Measurements from ENCODE around the gene CARD14.
A peak's percentile ranks its signal among the peaks of the same experiment; 100 is the strongest.
"Not testable (repeated sequence)": the region's sequence is repeated elsewhere in the genome, so short reads cannot be mapped to it uniquely, and the experiment has no call there.

CARD14 gene

DNA sequence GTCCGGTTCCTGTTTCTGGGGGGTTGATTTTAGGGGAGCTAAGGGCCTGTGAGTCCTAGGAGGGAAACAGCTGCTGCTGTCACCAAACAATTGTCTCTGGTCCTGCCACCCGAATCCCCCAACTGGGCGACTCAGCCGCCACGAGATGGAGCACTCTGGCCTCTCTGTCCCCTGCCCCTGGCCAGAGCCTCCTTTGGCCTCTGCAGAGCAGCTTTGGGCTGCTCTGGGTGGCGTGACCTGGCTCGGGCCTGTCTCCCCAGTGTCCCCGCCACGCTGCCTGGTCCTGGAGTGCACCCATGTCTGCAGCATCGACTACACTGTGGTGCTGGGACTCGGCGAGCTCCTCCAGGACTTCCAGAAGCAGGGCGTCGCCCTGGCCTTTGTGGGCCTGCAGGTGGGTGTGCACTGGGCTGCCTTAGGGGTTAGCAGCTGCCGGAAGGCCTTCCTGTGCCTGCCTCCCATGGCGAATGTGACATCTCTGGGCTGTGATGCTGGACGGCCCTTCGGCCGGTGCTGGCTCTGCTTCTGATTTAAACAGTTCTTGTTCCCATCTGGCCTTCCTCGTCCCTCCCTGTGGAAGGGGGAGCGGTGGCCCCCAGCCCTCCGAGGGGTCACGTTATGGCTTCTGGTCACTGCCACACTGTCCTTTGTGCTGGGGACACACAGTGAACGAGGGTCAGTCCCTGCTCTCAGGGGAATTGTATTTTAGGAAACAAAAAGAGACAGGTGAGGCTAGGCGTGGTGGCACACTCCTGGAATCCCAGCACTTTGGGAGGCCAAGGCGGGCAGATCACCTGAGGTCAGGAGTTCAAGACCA is 79.3 kb downstream of the CARD14 start:
- DNase-seq (ENCODE audit: low read depth, low spot score): no peak

DNA sequence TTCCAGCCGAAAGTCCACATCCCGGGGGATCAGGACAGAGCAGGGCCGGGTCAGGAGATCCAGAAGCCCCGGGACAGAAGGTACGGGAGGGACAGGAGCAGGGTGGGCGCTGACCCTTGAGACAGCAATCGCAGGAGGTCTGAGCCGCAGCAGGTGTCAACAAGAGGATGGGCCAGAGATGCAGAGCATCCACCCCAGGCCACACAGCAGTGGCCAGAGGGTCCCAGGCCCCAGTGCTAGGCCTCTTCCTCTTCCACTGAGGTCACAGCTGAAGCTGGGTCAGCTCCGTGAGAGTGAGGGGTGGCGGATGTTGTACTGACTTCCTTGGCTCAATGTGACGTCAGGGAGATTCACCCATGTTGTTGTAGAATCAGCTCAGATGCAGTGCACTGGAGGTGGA is 82.1 kb downstream of the CARD14 start:
- DNase-seq (ENCODE audit: low read depth, low spot score): no peak

DNA sequence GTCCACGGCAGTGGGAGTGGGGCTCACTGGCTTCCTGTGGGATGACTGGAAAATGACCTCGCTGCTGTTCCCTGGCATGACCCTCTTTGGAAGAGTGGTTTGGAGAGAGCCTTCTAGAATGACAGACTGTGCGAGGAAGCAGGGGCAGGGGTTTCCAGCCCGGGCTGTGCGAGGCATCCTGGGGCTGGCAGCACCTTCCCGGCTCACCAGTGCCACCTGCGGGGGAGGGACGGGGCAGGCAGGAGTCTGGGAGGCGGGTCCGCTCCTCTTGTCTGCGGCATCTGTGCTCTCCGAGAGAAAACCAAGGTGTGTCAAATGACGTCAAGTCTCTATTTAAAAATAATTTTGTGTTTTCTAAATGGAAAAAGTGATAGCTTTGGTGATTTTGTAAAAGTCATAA is 83.0 kb downstream of the CARD14 start:
- peak; percentile 74 for DNase-seq (ENCODE audit: low read depth, low spot score)

DNA sequence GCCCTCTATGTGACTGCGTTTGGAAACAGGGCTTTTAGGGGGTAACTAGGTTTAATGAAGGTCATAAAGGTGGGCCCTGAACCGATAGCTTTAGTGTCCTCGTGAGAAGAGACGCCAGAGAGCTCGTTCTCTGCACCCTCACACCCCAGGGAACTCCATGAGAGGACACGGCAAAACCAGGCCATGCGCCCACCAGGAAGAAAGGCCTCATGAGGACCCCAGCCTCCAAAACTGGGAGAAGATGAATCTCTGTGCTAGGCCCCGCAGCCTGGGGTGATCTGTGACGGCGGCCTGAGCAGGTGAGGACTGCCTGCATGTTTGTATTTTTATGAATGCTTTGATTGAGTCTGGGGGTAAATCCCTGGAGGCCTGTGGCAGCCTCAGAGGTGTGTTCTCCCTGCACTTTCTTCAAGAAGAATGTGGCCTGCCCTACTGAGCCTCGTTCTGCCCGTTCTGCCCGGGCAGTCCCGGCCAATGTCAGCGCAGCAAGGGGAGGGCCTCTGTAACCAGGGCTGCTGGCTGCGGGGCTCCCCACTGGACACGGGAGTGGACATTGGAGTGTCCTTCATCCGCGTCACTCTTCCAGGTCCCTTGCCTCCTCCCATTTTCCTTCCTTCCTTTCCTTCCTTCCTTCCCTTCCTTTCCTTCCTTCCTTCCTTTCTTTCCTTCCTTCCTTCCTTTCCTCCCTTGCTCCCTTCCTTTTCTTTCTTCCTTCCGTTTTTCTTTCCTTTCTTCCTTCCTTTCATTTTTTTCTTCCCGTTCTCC is 84.0 kb downstream of the CARD14 start:
- DNase-seq (ENCODE audit: low read depth, low spot score): no peak

DNA sequence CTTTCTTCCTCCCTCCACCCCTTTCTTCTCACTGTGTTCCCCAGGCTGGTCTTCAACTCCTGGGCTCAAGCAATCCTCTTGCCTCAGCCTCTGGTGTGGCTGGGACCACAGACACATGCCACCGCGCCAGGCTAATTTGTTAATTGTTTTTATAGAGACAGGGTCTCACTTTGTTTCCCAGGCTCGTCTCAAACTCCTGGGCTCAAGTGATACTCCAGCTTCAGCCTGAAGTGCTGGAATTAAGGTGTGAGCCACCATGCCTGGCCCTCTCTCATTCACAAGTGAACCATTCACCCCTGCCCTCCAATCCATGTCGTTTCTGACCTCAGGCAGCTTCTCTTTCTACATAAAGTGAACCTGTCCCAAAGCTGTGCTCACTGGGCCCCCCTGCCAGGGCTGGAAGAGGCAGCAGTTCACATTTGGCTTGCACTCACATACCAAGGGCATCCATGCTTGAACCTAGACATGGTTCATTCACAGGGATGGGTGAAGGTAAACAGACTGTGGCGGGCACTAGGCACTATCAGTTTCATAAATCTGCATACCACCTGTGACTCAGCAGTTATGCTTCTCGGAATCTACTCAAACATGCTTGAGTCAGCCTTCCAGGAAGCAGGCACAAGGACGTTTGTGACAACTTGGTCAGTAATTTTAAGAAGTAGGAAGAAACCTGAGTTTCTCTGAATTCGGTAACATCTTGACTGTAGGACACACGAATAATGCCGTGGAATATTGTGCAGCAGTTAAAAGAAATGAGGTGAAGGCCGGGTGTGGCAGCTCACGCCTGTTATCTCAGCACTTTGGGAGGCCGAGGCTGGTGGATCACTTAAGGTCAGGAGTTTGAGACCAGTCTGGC is 84.8 kb downstream of the CARD14 start:
- DNase-seq (ENCODE audit: low read depth, low spot score): no peak

DNA sequence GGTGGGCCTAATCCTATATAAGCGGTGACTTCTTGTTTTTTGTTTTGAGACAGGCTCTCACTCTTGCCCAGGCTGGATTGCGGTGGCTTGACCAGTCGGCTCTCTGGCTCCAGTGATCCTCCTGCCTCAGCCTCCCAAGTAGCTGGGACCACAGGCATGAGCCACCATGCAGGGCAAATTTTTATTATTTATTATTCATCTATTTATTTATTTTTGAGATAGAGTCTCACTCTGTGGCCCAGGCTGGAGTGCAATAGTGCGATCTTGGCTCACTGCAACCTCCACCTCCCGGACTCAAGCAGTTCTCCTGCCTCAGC is 86.2 kb downstream of the CARD14 start:
- no peak for DNase-seq (ENCODE audit: low read depth, low spot score)

DNA sequence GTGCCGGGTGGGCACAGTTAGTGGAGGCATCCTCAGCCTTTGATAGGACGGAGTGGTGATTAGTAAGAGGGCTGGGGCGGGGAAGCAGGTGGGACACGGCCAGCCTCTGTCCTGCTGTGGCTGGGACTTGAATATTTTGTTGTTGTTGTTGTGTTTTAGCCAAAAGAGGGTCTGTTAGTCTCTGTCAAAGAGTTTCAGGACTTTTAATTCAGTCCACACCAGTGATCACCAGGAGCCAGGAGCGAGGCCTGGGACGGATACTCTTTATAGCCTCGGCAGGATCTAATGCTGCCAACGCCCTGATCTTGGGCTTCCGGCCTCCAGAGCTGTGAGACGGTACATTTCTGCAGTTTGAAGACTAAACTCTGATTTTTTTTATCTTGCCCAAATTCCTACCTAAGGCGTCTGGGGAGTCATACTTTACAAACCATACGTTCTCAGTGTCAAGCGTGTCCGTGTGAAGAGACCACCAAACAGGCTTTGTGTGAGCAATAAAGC is 87.9 kb downstream of the CARD14 start:
- DNase-seq (ENCODE audit: low read depth, low spot score): no peak

DNA sequence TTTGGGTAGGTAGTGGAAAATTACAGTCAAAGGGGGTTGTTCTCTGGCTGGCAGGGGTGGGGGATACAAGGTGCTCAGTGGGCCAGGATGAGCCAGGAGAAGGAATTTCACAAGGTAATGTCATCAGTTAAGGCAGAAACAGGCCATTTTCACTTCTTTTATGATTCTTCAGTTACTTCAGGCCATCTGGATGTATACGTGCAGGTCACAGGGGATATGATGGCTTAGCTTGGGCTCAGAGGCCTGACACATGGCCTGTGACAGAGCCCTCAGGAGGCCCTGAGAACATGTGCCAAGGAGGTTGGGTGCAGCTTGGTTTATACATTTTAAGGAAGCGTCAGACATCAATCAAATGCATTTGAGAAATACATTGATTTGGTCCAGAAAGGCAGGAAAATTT is 88.5 kb downstream of the CARD14 start:
- DNase-seq (ENCODE audit: low read depth, low spot score): not testable (repeated sequence)
